GM21360 (cell line): Measurements from ENCODE around the gene PCSK5.
"Not testable (repeated sequence)": the region's sequence is repeated elsewhere in the genome, so short reads cannot be mapped to it uniquely, and the experiment has no call there.

Experiments used
- ATAC-seq: cut with Tn5 transposase; IDR thresholded peaks from one replicate; pipeline ENCODE4 v1.9.1; 2021; ENCODE audit warnings: mild to moderate bottlenecking, moderate library complexity; ENCODE audit not compliant: unreplicated experiment

PCSK5 gene

DNA sequence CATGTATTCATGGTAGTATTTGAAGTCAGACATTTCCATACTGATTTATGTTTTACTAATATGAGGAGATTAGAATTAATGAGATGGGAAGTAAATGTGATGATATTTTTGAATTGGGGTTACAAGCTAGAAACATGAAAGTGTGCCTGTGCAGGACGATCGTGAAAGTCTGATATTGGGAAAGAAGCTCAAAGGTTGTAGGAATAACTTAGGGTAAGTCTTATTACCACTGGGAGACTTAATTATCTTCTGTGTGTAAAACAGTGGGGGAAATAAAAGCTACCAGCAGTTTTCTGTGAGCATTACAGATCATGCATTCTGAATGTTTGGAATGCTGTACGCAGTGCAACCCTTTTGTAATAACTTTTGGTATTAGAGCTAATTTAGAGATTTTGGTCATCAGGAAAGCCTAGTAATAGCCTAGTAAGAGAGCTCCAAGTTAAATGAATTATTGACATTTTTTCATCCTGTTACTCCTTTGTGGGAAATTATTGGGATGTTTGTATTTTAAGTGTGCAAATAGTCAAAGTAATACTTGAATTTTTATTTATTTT lies 153.9 kb downstream of the PCSK5 start:
- no peak for ATAC-seq

- no peak for ATAC-seq
Measured at GRCh38 chr9:76045221-76045620, 154.7 kb downstream of the PCSK5 start.

DNA sequence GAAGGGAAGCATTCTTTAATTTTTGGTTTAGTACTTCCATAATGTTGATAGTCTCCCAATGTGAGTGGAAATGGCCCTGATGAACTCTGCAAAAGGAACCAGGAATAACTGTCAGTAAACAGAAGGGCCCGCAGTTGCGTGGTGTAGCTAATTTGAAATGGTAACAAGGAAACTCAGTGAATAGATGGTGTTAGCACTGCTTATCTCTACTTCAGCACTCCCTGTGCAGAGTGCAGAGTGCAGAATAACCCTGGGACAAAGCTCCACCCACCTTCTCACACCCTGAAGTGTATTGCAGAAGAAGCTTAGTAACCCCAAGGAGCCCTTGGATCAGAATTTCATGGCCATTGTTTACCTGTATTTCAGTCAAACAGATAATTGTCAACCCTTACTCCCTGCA lies 158.9 kb downstream of the PCSK5 start:
- no peak for ATAC-seq

DNA sequence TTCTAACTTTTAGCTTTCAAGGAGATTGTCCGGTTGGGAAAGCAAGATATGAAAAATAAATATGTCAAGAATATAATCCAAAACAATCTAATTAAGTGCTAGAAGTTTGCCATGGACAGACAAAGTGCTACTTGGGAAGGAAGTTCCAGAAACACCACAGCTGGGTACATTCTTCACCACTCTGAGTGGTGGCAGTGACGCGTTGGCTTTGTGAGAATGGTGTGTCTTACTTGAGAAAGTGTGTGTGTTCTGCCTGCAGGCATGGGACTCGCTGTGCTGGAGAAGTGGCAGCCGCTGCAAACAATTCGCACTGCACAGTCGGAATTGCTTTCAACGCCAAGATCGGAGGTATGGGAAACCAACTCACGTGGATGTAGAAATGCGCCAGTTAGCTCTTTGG lies 177.2 kb downstream of the PCSK5 start:
- no peak for ATAC-seq

DNA sequence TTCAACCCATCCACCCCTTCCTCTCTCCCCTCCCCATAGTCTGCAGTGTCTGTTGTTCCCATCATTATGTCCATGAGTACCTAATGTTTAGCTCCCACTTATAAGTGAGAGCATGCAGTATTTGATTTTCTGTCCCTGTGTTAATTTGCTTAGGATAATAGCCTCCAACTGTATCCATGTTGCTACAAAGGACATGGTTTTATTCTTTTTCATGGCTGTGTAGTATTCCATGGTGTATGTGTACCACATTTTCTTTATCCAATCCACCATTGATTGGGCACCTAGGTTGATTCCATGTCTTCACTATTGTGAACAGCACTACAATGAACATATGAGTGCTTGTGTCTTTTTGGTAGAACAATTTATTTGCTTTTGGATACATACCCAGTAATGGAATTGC lies 187.1 kb downstream of the PCSK5 start:
- no peak for ATAC-seq

GRCh38 chr9:76081281-76081680 lies 190.8 kb downstream of the PCSK5 start:
- ATAC-seq = not testable (repeated sequence)

DNA sequence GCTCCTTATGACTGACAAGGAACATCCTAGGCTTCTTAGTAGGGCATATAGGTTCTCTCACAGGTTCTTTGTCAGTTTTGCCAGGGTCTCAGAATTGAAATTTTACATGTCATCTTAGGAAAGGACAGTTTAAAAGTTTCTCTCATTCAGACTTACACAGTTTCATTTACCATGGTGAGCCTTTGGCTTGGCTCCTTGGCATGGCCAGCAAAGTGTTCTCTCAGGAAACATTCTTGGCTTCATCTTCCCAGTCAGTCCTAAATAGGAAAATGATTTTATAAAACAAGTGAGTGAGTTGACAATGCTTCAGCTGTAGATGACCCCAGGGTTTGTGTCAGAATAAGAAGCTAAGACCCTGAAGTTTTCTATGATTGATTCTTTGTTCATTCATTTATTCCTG lies 191.6 kb downstream of the PCSK5 start:
- ATAC-seq = no peak

DNA sequence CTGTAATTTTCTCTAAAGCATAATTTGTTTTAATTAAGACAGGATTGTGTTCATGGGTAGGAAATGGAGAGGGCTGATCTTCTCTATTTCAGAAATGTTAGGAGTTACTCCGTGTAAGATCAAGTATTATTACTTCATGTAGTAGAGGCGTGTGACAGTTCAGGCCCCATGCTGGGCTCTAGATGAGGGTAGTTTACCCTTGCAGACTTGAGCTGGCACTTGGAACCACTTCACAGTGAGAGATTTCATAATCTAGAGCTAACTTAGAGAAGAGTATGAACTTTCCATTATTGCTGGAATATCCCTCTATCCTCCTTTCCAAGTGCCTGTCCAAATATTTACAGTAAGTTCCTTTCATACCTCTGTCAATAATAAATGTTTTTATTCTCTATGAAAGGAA lies 195.1 kb downstream of the PCSK5 start:
- no peak for ATAC-seq

- no peak for ATAC-seq
Measured at GRCh38 chr9:76086539-76086938, 196.1 kb downstream of the PCSK5 start.

DNA sequence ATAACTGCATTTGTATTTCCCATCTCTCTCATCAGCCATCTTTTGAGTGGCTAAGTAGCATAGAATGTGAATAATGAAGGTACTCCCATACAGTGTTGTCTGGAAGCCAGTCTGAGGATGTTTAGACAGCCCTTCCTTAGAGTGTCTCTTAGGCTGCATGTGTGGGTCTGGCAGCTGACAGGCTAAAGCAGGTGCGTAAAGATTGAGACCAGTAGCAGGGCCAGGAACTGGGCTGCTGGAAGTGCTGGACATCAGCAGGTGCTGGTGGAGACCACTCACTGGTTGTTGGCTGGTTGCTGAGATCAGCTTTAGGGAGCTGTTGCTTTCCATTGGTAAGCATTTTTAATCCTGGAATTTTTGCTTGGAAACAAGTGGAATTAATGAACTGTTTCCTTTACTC lies 197.5 kb downstream of the PCSK5 start:
- no peak for ATAC-seq

- no peak for ATAC-seq
Measured at GRCh38 chr9:76090330-76090729, 199.9 kb downstream of the PCSK5 start.

DNA sequence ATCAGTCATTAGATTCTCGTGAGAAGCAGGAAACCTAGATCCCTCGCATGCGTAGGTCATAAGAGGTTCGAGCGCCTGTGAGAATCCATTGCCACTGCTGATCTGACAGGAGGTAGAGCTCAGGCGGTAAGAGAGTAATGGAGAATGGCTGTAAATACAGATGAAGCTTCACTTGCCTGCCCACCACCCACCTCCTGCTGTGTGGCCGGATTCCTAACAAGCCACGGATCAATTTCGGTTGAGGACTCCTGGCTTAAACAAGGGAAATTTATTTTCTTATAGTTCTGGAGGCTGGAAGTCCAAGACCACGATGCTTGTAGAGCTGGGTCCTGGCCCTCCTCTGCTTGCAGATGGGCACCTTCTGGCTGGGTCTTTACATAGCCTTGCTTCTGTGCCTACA lies 200.4 kb downstream of the PCSK5 start:
- no peak for ATAC-seq

DNA sequence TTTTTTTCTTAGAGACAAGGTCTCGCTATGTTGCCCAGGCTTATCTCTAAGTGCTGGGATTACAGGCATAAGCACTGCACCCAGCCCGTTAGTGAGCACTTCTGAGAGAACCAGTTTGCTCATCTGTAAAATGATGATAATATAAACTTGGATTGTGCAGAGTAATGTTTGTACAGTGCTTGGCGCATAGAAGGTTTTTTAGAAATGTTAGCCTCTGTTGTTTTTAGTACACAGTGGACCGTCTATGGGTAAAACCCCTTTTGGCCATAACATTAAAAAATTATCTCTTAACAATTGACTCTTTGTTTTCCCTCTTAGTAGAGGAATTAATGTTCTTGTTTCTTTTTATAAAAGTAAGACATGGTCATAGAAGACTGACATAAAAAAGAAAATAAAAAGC lies 202.1 kb downstream of the PCSK5 start:
- ATAC-seq = no peak

DNA sequence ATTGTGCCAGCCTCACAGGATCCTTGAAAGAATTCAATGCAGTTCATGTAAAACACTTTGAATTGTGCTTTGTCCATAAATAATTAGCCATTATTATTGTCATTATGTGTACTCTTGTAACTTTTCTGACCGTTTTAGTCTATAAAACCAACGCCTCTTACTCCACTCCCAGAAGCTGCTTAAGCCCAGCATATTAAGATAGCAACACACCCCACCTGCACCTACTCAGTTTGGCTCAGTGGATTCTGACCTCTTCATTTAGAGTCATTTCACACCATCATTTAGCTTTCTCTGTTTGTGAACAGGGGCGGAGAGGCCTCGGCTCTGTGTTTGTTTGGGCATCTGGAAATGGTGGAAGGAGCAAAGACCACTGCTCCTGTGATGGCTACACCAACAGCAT lies 205.1 kb downstream of the PCSK5 start:
- no peak for ATAC-seq

GRCh38 chr9:76099516-76099915 lies 209.0 kb downstream of the PCSK5 start:
- ATAC-seq = no peak

DNA sequence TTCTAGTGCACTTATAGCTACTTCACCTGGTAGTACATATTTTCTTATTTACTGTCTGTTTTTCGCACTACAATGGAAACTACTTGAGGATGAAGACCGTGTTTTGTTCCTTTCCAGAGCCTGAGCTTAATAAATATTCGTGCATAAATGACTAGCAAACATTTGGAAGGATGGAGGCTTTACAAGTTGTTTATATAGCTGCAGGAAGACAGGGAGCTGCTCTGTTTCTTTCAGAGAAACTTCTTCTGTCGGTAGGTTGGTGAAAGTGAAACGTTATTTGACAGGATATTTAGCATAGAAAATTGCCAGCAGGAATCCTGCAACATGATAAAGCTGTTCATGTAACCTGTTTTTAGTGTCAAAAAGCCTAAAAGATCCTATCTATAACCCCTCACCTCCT lies 210.6 kb downstream of the PCSK5 start:
- no peak for ATAC-seq

DNA sequence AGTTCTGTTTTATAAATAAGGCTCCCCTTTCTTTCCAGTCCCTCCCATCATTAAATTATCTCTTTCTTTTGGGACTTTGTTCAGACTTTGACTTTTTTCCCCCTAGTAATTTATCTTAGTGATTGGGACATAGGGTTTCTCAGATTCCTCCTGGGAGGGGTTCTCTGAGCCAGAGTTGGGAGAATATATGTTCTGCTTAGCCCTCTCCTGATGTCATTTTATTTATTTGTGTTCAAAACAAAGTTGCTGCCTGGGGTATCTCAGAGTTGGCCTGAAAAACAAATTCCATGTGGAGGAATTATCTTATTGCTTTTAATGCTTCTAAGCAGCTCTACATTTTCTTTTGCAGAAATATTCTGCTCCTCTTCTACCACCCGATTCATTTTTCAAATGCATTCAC lies 211.0 kb downstream of the PCSK5 start:
- no peak for ATAC-seq

DNA sequence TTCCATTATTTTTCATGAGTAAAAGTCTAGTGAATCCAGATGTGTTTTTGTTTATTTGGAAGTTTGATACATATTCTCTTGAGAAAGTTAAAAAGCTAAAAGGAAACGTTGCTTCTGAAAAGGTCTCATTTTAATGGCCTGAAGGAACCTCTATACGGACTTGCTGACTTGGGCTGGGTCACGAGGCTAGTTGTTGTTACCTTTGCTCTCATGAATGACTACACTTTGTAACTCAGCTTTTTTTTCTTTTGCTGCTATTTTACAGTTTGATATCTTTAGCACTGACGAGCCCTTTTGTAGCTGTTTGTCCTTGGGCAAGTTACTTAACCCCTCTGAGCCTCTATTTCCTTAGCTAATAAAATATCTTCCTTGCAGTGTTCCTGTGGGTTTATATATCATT lies 211.5 kb downstream of the PCSK5 start:
- ATAC-seq = no peak

- no peak for ATAC-seq
Measured at GRCh38 chr9:76103531-76104315, 213.2 kb downstream of the PCSK5 start.

- ATAC-seq = no peak
Measured at GRCh38 chr9:76107482-76107881, 217.0 kb downstream of the PCSK5 start.

DNA sequence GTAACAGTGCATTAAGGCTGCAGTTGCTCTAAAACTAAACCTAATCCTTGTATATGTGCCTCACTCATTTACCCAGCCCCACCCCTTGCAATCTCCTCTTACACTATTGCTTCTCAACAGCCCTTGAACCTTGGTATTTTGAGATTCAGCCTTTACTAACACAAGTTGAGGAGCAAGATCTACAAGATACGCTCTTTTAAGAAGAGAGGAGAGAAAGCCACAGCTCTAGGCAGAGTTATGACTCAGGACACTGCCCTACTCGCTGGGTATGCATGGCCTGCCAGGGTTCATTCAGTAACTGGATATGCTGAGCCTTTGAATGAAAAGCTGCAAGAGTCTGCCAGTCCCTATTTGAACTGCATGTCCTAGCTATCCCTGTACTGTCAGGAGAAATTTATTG lies 219.5 kb downstream of the PCSK5 start:
- no peak for ATAC-seq

- no peak for ATAC-seq
Measured at GRCh38 chr9:76112151-76112550, 221.7 kb downstream of the PCSK5 start.

DNA sequence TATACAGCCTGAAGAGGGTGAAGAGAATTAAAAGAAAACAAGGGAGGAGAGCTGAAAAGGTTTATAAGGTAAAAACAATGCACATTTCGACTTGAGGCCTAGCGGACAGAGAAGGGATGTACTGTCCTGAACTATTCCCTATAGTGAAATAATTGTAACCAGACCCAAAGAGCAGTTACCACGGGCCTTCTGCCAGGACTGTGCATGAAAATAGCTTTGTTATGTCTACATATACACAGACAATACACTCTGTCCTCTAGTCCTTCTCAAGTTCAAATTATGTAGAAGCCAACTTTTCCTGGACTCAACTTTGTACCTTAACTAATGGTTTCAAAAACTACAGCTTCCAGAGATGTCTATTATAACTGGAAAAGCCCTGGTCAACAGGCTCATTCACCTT lies 223.7 kb downstream of the PCSK5 start:
- no peak for ATAC-seq
